Stimulated activated CD4-positive, alpha-beta T cell treated with anti-CD3 and anti-CD28 coated beads, Interleukin-4, amount 100 ng/mL, for 48 hours (primary cell): ENCODE results near the gene HCFC1R1.
"Not testable (repeated sequence)": the region's sequence is repeated elsewhere in the genome, so short reads cannot be mapped to it uniquely, and the experiment has no call there.

Source experiments
- DNase-seq, 2 donors: peaks; one replicate each; pipeline ENCODE4 v3.0.0-alpha.2; 2020; ENCODE audit warnings: low read depth in 2 of 2

The HCFC1R1 gene

DNA sequence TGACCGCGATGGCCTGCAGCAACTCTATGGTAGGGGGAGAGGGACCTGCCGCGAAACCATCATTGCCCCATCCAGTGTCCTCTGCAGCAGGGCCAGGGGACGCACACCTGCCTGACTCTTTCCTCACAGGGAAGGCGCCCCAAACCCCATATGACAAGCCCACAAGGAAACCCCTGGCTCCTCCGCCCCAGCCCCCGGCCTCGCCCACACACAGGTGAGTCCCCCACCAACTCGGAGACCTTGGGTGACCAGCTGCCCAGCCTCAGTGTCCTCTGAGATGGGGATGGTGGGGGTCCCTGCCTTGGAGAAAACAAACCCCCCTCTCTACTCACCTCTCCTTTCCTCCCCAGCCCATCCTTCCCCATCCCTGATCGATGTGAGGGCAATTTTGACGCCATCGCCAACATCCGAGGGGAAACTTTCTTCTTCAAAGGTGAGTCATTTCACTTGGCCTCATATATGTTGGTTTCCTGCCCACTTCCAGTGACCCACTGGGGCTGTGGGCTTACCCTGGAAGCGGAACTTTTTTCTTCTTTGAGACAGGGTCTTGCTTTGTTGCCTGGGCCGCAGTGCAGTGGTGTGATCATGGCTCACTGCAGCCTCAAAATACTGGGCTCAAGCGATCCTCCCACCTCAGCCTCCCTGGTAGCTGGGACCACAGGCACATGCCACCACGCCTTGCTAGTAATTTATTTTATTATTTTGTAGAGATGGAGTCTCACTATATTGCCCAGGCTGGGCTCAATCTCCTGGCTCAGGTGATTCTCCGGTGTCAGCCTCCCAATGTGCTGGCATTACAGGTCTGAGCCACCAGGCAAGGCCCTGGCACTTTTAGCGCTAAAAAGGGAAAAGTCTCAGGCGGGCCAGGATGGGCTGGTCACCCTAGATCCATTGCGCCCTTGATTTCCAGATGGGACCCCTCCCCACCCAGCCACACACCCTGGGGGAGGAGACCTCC, 33.7 kb upstream of the HCFC1R1 start:
- DNase-seq, result no peak

DNA sequence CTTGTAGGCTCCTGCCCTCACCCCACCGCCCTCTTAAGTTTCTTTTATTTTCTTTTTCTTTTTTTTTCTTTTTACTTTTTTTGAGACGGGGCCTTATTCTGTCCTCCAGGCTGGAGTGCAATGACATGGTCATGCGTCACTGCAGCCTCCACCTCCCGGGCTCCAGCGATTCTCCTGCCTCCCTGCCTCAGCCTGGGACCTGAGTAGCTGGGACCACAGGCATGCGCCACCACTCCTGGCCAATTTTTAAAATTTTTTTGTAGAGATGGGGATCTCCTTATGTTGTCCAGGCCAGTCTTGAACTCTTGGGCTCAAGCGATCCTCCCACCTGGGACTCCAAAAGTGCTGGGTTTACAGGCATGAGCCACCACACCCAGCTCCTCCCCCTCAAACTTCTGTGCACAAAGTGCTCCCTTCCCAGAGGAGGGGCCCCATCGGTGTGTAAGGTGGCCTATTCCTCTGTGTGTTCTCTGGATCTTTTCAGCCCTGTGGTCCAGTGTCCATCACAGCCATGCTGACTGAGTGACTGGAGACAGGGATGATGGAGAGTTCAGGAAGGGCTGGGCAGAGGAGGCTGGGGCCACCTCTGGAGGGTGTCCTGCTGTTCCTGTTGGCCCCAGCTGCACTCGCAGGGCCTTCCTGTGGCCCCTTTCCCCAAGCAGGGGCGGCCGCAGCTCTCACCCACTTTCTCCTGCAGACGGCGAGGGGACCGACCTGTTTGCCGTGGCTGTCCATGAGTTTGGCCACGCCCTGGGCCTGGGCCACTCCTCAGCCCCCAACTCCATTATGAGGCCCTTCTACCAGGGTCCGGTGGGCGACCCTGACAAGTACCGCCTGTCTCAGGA, 32.8 kb upstream of the HCFC1R1 start:
- DNase-seq, result no peak

DNA sequence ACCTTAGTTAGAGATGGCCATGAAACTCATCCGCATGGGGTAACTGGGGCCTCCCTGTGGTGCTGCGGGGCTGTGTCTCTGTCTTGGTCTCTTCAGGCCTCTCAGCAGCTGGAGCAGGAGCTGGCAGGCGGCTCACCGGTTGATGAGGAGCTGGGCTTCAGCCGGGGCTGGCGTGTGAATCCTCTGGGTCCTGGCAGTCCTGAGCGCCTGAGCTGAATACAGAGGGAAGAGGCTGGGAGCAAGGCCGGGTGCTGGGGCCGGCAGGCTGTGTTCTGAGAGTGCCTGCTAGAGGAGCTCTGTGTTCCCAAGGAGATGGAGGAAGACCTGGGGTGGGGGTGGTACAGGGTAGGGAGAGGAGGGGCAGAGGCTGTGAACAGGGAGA, 32.0 kb upstream of the HCFC1R1 start:
- not testable (repeated sequence) for DNase-seq

DNA sequence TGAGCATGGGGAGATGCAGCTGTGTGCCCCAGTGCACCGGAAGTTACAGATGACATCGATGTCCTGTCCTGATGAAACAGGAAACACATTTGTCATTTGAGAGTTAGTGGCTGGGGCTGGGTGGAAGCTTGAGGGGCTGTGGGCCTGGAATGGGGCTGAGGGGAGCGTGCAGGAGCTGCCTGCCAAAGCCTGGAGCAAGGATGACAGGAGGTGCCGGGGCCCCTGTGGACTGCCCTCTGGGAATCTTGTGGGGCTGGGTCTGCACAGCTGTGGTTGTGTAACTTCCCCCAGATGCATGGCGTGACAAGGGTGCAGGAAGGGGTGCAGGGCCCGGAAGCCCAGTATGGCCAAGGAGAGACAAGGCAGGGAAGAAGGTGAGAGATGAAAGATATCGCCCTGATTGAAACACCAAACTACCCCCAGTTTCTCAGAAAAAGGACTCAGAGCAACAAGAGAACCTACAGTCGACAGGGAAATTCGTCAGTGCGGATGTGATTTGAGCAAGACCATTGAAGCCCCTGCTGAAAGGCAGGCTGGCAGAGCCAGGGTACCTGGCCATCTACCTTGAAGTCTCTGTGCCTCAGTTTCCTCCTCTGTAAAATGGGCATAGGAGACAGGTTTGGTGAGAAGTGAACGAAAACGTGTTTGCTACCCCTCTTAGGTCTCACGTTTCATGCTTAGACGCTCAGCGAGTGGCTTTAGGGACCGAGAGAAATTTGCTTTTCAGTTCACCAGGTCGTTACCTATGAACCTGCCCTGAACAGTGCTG, 31.4 kb upstream of the HCFC1R1 start:
- DNase-seq, result no peak

DNA sequence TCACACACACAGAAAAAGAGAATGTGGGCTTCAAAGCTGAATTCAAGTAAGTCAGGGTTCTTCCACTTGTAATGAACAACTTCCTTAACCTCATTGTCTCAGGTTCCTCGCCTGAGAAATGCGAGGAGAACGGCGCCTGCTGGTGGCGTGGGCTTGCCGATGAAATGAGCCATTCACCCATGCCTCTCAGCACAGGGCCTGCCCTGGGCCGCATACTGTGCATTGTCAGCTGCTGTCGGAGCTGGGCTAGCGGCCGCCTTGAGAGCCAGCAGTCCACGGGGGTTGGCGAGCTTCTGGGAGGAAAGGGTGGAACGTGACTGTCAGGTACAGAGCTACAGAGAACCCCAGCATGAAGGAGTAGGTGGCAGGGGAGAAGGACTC, 29.6 kb upstream of the HCFC1R1 start:
- not testable (repeated sequence) for DNase-seq

DNA sequence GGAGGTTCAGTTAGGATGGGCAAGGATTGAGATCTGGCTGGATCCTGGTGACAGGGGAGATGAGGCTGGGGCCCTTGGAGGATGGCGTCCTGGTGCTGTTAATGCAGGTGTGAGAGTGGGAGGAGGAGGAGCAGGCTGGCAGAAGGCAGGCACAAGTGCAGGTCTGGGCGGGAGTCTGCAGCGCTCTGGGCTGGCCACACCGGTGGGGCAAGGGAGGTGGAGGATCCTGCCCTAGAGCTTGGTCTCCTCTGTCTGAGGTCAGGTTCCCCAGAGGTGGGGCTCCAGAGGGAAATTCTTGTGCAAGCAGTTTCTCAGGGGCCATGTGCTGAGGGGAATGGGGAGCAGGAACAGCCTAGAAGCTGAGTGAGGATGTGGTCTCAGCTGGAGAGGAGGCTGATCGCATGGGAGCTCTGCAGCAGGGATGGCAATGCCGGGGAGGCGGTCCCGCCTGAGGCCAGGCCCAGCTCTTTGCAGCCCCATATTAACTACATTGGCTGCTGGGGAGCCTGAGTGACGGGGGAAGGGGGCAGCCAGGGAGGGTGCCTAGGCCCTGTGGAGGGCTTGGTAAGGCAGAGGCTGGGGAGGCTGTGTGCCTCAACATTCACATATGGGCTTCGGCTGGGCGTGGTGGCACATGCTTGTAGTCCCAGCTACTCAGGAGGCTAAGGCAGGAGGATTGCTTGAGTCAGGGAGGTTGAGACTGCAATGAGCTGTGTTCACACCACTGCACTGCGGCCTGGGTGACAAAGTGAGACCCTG, 29.0 kb upstream of the HCFC1R1 start:
- DNase-seq, result not testable (repeated sequence)

DNA sequence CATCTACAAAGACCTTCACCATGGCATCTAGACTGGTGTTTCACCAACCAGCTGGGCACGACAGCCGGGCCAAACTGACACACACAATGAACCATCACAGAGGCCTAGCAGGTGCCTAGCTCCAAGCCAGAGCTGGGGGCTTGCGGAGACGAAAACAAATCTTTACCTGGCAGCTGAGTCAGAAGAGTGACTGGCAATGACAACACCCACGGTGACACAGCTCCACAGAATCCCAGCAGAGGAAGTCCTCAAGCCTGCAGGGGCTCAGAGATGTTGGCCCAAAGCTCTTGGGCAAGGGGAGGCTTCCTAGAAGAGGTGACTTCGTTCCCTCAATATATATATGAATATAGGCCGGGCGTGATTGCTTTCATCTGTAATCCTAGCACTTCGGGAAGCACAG, 27.8 kb upstream of the HCFC1R1 start:
- no peak for DNase-seq

DNA sequence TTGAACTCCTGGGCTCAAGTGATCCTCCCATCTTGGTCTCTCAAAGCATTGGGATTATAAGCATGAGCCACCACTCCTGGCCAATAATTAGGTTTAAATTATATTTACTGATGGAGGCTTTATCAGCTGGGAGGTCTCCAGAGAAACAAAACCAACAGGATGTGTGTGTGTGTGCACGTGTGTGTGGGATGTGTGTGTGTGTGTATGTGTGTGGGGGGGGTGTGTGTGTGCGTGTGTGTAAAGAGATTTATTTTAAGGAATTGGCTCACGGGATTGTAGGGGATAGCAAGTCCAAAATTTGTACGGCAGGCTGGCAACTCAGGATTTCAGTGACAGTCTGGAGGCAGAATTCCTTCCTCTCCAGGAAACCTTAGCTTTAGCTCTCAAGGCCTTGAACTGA, 27.3 kb upstream of the HCFC1R1 start:
- DNase-seq, result no peak

DNA sequence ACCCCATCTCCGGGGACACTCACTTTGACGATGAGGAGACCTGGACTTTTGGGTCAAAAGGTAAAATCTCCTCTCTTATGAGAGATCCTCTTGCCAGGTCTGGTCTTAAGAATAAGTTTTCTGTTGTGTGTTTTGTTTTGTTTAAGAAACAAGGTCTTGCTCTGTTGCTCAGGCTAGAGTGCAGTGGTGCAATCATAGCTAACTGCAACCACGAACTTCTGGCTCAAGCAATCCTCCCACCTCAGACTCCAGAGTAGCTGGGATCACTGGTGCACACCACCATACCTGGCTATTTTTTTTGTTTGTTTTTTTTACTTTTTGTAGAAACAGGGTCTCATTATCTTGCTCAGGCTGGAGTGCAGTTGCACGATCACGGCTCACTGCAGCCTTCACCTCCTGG, 26.7 kb upstream of the HCFC1R1 start:
- DNase-seq, result no peak

DNA sequence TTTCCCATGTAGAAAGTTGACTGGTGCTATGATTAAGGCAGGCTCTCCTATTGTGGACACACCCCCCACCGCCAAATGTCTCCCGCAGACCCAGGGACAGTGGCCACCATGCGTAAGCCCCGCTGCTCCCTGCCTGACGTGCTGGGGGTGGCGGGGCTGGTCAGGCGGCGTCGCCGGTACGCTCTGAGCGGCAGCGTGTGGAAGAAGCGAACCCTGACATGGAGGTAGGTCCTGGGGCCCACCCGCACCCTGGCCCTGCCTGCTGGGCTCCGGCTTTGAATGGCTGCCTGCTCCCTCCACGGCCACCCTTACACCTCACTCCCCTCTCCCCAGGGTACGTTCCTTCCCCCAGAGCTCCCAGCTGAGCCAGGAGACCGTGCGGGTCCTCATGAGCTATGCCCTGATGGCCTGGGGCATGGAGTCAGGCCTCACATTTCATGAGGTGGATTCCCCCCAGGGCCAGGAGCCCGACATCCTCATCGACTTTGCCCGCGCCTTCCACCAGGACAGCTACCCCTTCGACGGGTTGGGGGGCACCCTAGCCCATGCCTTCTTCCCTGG, 26.3 kb upstream of the HCFC1R1 start:
- DNase-seq, result no peak

DNA sequence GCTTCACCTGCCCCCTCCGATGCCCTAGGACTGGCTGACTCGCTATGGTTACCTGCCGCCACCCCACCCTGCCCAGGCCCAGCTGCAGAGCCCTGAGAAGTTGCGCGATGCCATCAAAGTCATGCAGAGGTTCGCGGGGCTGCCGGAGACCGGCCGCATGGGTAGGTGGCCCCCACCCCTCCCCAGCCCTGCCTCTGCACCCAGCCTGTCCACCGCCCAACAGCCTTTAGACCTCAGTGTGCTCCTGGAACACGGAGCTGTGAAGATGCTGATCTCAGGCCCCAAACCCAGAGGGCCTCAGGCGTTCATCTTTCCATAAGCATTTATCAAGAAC, 23.6 kb upstream of the HCFC1R1 start:
- no peak for DNase-seq

DNA sequence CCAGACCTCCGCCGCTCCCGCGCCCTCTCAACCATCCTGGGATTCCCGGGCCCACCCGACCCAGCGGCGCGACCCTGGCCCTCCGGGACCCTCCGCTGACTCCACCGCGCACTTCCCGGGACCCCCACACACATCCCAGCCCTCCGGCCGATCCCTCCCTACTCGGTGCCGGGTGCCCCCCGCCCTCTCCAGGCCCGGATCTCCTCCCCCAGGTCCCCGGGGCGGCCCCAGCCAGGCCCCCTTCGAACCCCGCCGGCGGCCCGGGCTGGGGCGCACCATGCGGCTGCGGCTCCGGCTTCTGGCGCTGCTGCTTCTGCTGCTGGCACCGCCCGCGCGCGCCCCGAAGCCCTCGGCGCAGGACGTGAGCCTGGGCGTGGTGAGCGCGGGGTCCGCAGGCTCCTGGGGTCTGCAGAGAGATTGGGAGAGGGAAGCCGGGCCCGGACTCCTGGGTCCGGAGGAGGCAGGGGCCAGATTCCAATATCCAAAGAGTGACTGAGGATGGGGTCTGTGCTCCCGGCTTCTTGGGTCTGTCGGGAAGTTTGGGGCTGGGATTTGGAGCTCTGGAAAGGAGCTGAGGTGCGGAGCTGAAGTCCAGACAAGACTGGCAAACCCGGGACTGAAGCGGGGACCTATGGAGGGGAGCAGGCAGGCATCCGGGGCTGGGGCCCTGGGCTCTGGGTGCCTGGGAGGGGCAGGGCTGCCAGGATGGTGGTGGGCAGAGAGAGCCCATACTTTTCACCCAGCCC, 23.1 kb upstream of the HCFC1R1 start:
- no peak for DNase-seq

DNA sequence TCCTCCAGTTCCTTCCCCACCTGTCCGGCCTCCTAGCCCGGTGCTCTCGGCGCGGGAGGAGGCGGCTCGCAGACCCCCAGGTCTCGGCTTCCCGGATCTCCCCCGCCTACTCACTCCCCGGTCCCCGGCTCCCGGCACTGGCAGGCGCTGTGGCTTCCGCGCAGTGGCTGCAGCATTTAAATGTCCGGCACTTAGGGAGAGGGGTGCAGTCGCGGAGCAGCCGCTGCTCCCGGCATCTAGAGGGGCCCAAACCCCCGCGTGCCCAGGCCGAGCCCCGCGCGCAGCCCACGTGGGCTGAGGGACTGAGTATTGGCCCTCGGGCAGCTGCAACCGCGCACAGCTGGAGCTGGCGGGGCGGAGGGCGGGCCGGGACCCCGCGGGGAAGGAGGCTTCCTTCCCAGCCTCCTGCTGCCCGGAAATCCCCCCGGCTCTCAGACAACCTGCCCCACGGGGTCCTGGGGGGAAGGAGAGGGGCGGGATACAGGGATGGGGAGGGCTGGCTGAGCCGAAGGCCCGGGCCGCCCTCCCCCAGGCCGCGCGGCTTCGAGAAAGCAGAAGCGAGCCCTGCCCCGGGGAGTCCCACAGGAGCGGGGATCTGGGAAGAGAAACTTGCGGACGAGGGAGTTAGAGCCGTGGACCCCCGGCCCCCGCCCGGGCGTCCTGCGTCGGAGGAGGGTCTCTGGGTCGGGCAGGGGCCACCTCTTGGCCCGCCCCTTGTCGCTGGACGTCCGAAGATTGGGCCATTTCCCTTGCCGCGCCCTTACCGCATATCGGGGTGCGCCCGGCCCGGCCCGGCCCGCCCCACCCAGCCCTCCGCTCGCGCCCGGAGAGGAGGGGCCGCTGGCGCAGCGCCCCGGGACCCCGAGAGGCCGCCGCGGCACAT, 22.3 kb upstream of the HCFC1R1 start, which contains the start of gene MMP25:
Gene MMP25 (plus strand): TSS at position 804 of the 883 bp plus-strand sequence. CDS start 357 bp downstream, outside the sequence.
- DNase-seq, result no peak

DNA sequence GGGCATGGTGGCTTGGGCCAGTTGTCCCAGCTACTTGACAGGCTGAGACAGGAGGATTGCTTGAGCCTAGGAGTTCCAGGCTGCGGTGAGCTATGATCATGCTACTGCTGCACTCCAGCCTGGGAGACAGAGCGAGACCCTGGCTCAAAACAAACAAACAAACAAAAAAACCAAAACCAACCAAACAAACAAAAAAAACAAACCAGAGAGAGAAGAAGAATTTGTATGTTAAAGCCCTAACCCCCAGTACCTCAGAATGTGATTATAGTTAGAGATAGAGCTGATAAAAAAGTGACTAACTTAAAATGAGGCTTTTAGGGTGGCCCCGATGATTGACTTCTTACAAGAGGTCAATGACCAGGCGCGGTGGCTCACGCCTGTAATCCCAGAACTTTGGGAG, 21.0 kb upstream of the HCFC1R1 start:
- no peak for DNase-seq

DNA sequence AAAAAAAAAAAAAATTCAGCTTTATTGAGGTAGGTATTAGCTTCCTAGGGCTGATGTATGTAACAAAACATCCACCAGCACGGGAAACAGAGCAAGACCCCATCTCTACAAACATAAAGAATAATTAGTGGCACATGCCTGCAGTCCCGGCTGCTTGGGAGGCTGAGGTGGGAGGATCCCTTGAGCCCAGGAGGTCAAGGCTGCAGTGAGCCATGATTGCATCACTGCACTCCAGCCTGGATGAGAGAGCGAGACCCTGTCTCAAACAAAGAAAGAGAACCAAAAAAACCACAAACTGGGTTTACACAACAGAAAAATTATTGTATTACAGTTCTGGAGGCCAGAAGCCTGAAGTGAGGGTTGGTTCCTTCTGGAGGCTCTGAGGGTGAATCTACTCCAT, 18.6 kb upstream of the HCFC1R1 start:
- no peak for DNase-seq

DNA sequence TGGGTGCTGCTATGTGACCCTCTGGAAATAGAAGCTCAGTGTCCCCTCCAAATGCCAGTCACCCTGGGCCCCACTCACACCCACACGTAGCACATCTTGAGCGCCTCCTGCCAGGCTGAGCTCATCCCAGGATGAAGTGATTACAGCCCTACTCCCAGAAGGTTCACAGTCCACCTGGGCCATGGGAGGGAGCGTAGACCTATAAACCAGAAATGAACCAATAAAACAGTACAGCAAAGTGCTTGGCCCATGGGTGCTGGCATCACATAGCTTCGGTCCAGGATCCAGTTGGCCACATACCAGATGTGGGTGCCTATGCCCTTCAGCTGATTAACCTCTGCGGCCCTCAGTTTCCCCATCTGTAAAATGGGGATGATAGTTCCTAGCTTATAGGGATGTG, 15.2 kb upstream of the HCFC1R1 start:
- DNase-seq, result no peak

DNA sequence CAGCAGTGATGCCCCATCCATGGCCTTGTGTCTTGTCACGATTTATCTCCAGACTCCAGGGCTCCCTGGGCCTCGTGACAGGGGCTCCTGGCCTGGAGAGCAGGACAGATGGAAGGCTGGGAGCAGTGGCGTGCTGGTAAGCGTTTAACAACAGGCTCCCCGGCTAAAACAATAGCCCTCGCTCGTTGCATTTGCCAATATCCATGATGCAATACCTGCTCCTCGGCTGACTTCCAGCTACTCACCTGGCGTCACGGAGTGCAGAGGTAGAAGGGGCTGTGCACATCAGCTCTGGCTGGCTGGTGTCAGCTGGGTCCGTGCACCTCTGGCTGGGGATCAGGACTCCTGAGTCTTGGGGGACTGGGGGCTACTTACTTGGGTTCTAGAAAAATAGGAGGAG, 14.5 kb upstream of the HCFC1R1 start:
- no peak for DNase-seq

DNA sequence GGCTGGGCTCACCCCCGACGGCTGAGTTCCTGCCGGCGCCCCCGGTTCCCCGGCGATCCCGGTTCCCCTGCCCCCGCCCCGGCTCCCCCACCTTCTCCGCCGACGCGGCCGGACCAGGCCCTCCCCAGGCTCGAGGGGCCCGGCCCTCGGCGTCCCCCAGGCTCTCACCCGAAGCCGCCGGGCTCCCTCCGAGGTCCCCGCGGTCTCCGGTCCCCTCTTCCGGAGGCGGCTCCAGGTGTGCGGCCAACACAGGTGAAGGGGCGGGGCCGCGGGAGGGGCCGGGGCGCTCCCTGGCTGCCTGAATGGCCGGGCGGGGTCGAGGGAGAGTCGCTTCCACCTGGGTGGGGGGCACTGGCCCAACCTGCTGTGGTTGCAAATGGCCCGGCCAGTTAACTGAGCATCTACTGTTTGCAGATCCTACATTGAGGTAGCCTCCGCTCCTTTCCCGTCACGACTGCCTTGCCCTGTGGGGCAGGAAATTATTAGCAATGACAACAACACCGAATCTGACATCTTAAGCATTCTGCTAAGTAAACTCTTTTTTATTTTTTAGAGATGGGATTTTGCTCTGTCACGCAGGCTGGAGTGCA, 13.1 kb upstream of the HCFC1R1 start, which contains the start of gene BICDL2:
Gene BICDL2 (minus strand): TSS at position 219 of the 590 bp plus-strand sequence. CDS start 1,448 bp downstream, outside the sequence.
- DNase-seq, result no peak
